Measurements from ENCODE around the gene SYT15B.
"Not testable (repeated sequence)": the region's sequence is repeated elsewhere in the genome, so short reads cannot be mapped to it uniquely, and the experiment has no call there.

The SYT15B gene

GRCh38 chr10:47725047-47725446 lies 38.3 kb downstream of the SYT15B start:
- DNase-seq = not testable (repeated sequence)

- DNase-seq = not testable (repeated sequence)
Observed at GRCh38 chr10:47724119-47724518, 39.3 kb downstream of the SYT15B start.

GRCh38 chr10:47723362-47723761 lies 40.0 kb downstream of the SYT15B start:
- not testable (repeated sequence) for DNase-seq

GRCh38 chr10:47717011-47717769 lies 46.2 kb downstream of the SYT15B start:
- DNase-seq = not testable (repeated sequence)
